ENCODE data around the gene KSR2. TPM values are rescaled to one million over a fixed set of nuclear protein-coding genes. Genes with fewer than 3 reads are reported as not detected.

Gene KSR2
- total and polyA plus RNA-seq, 2 of the 13 experiments (the other 11 are each of a cell fraction or from before 2014, with no cell fraction given) = 0.02 TPM; not detected in 1

- no peak for TF ChIP-seq ZMAT5 (CRISPR knock-in tag; IDR thresholded peaks at IDR 0.05; ENCODE audit: borderline replicate concordance, low read depth)
- no peak for TF ChIP-seq ZMYM3 (CRISPR knock-in tag; IDR thresholded peaks at IDR 0.05)
- TF ChIP-seq ZBTB44 (CRISPR knock-in tag; IDR thresholded peaks at IDR 0.05) = no peak
- no peak for TF ChIP-seq RNF219 (CRISPR knock-in tag; IDR thresholded peaks at IDR 0.05)
- no peak for TF ChIP-seq ZNF747 (CRISPR knock-in tag; IDR thresholded peaks at IDR 0.05; ENCODE audit: borderline replicate concordance)
Measured at GRCh38 chr12:117835156-117835555, 133.6 kb downstream of the KSR2 start (continued).

- in situ Hi-C loops (cut with HindIII; ENCODE audit: extremely low pct_ligation_motif_present, low pct_unique_long_range_greater_than_20kb) (loop anchor here (10.0 kb wide), 2 partner anchors 248 to 618 kb away; no protein-coding TSS in a partner anchor), intact Hi-C loops (cut with micrococcal nuclease; ENCODE audit: unreplicated experiment) (loop anchor here (10.0 kb wide), 1 partner anchor 148 kb away; no protein-coding TSS in a partner anchor)
- Histone ChIP-seq H3K4me2 (ENCODE audit: low read depth, low read length) (no peak overlapping the region), H3K9ac (ENCODE audit: insufficient read depth, low read depth, low read length) (no peak overlapping the region), H4K20me1 (ENCODE audit: insufficient read depth, low read length) (no peaks in the 10 kb centered on the region; the same call in 1 of the 2 replicates), H3K4me1 (ENCODE audit: insufficient read depth, low read length) (no peaks in the 10 kb centered on the region), H3K27me3 (ENCODE audit: control insufficient read depth in 1 of 2, insufficient read depth in 2 of 2, low read length in 2 of 2) (peaks cover 3 to 31% of the 10 kb centered on the region in 2 experiments; a peak in 3 of 5 replicates), H3K27ac (ENCODE audit: extremely low read length, insufficient read depth, low read length) (no peak overlapping the region), H3K4me3 (replicated peaks in 1 of 3; ENCODE audit: insufficient read depth in 1 of 3, low read depth in 2 of 3, low read length in 3 of 3) (no peak overlapping the region), H3K79me2 (ENCODE audit: insufficient read depth, low read length) (no peaks in the 10 kb centered on the region), H3K36me3 (replicated peaks in 1 of 2; ENCODE audit: control insufficient read depth in 1 of 2, insufficient read depth in 2 of 2, low read length in 2 of 2) (no peaks in the 10 kb centered on the region), H2AFZ (ENCODE audit: low read length) (no peak overlapping the region), H3K9me3 (ENCODE audit: low read length) (peaks cover 22% of the 10 kb centered on the region)
- 22% methylated on average over 11 of the region's 13 CpGs for WGBS (ENCODE audit: low lambda C conversion rate)
- no TSS peak for BruUV-seq (replicated peaks)
- POLR2A ChIA-PET = no interaction called here
- CTCF ChIA-PET (ENCODE audit: low intra/inter-chr PET ratio, low total read pairs) = no interaction called here
- no peak for FAIRE-seq
- DNase-seq (ENCODE audit: low spot score) = no peak
- ATAC-seq = no peak
- TF ChIP-seq ZFP36L2 (CRISPR knock-in tag; IDR thresholded peaks at IDR 0.05) = no peak
- TF ChIP-seq ZNF766 (CRISPR knock-in tag; IDR thresholded peaks at IDR 0.05; ENCODE audit: borderline replicate concordance) = no peak
- TF ChIP-seq ZNF292 (CRISPR knock-in tag; IDR thresholded peaks at IDR 0.05; ENCODE audit: borderline replicate concordance, low read depth) = no peak
- TF ChIP-seq ZNF484 (CRISPR knock-in tag; IDR thresholded peaks at IDR 0.05; ENCODE audit: borderline replicate concordance, low read depth) = no peak
- no peak for TF ChIP-seq CEBPZ (IDR thresholded peaks at IDR 0.05; ENCODE audit: low read length)
- no peak for TF ChIP-seq RXRA (CRISPR knock-in tag; IDR thresholded peaks at IDR 0.05)
- TF ChIP-seq ZSCAN21 (CRISPR knock-in tag; IDR thresholded peaks at IDR 0.05; ENCODE audit: borderline replicate concordance) = no peak
- no peak for TF ChIP-seq ZBTB7B (CRISPR knock-in tag; IDR thresholded peaks at IDR 0.05)
Measured at GRCh38 chr12:117832459-117833457, 136.0 kb downstream of the KSR2 start.

All from HepG2 (cell line).